ENCODE results near the gene DNAH2.
"Not testable (repeated sequence)": the region's sequence is repeated elsewhere in the genome, so short reads cannot be mapped to it uniquely, and the experiment has no call there.

The DNAH2 gene

GRCh38 chr17:7854851-7855659 is 137.5 kb downstream of the DNAH2 start, which contains the start of gene TMEM88:
TSS of gene TMEM88 (plus strand) at chr17:7855066. CDS start at chr17:7855075, 9 bp downstream.
- no peak for DNase-seq

- no peak for DNase-seq
These were observed 138.1 kb downstream of the DNAH2 start for GRCh38 chr17:7855660-7856010.

DNA sequence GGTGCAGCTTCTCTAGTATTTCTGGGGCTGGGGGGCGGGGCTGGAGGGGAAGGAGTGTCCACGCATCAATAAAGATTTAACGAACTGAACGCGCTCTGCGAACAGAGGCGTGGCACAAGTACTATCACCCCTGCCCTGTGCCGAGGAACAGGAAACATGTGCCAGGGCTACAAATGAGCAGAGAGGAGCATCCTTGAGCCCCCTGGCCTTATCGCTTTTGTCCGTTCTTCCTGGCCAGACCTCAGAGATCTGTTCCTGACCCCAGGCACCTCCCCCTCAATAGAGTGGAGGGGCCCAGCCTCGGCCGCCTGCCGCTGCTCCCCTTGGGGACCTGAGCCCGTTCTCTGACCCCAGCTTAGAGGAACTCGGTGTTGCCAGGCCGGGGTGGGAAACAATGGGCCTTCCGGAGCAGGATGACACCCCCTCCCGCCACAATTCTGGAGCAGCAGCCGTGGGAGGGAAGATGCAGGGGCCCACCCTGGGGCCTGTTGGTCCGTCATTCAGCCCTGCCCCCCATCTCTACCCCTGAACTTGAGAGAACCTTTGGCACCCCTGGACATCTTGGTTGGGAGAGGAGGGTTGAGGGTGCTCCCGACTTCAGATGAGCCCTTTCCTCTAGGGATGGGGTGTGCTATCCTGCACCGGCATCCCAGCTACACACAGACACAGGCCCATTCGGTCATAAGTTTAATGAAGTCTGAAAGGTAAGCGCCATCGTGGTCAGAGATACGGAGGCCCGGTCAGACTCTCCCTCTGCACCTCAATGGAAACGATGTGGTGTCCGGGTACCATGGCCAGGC is 138.7 kb downstream of the DNAH2 start:
- DNase-seq, result no peak

DNA sequence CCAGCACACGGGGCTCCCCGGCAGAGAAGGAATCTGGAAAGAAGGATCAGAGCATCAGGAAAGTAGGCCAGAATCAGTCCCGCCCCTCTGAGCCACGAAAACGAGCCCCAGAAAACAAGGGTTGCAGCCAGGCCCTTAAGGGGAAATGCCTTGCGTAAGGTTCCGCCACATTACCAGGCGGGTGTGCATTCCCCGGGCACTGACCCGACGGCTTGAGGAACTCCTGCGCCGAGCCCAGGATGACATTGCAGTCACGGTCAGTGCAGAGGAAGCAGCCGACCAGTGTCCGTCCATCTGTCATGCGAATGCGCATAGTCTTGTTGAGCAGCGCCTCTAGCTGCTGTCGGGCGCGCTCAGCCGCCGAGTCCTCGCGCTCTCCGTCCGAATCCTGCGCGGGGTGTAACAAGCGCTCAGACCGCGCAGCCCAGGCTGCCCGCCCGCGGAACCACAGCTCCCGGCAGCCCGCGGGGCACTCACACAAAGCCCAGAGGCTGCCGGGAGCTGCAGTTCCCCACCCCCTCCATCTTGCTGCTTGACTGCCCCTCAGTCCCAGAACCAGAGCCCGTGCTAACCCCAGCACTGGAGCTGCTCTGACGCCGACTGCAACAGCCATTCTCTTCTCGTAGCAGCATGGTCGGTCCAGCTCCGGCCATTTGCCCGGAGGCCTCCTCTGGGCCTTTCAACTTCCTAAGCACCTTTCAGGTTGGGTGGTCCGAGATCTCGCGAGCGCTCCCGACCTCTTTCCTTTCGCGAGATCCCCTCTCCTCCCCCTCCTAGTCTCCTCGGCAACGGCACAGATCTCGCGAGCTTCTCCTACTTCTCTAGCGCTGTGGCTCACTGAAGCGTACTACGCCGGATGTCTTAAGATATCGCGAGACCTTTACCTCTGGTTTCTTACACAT is 139.5 kb downstream of the DNAH2 start, which contains the start of gene NAA38:
Gene NAA38, minus strand, starts transcription at position 749 of the 902 bp plus-strand sequence. Its CDS starts 96 bp downstream, at position 653.
- DNase-seq, result peak; percentile 94

GRCh38 chr17:7857713-7858521 is 140.4 kb downstream of the DNAH2 start, which contains the start of gene CYB5D1:
TSS of gene CYB5D1 (plus strand) at chr17:7858003. CDS start at chr17:7858135, 132 bp downstream.
- peak; percentile 86 for DNase-seq

GRCh38 chr17:7858522-7858810 is 140.9 kb downstream of the DNAH2 start:
- no peak for DNase-seq

DNA sequence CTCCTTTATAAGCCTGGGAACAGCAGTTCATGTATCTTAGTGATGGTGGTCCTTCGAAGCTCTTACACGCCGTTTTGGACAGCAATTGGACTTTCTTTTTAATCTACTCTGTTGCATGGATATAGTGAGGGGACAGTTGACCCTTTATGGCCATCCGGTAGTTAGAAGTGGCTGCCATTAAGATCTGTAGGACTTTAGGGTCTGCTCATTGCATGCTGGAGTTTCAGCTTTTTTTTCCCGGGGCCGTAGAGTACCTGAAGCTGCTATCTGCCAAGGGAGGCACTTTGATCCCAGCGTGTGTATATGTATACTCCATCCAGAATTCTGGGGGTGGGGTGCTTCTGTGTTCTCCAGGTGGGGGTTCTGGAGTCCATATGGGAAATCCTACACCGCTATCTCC is 141.5 kb downstream of the DNAH2 start:
- no peak for DNase-seq

- DNase-seq, result peak; percentile 50
These were observed 145.3 kb downstream of the DNAH2 start for GRCh38 chr17:7862692-7863437.

GRCh38 chr17:7864384-7864783 is 146.8 kb downstream of the DNAH2 start:
- not testable (repeated sequence) for DNase-seq

- no peak for DNase-seq
These were observed 147.6 kb downstream of the DNAH2 start for GRCh38 chr17:7864995-7865650.

DNA sequence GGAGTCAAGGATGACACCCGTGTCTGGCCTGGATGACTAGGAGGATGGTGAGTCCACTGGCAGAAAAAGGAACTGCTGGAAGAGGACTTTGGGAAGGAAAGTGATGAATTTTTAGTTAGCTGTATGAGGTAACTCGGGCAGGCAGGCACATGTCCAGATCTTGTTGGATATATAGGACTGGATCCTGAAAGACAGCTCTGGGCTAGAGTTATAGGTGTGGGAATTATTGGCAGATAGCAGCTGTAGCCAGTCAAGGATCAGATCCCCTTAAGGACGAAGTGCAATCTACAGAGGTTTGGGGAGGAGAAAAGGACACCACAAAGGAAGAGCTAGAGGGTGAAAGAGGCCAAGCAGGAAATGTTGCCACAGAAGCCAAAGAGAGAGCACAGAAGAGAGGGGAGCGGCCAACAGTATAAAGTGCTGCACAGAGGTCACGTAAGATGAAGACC is 150.4 kb downstream of the DNAH2 start:
- DNase-seq, result no peak

DNA sequence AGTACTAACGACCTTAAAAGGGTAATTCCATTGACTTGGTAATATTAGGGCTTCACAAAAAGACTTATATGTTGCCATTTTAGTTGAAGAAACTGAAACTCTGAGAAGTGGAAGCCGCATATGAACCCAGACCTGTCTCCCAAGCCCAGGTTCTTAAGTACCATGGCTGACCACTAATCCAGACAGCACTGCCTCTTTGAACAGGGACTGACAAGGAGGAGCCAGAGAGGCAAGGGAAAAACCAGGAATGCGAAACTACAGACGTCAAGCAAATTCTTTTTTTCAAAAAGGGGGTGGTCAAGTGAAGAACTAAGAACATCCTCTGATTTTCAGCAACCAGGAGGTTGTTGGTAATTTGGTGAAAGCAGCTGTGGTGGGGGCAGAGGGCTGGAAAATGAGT is 155.5 kb downstream of the DNAH2 start:
- DNase-seq, result no peak

DNA sequence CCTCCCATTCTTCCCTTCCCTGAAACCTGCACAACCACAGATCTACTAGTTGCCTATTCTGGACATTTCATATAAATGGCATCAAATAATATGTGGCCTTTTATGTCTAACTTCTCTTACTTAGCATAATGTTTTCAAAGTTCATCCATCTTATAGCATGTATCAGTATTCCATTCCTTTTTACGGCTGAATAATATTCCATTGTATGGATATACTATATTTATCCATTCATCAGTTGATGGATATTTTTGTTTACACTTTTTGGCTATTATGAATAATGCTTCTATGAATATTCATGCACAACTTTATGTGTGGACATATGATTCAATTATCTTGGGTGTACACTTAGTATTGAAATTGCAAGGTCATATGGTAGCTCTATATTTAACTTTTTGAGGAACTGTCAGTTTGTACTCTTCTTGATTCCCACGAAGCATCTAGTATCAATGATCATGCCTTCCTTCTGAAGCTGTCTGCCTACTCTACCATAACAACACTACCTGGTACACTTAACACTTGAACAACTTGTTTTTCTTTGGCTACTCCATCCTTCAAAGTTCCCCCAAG is 158.3 kb downstream of the DNAH2 start:
- DNase-seq, result no peak

DNA sequence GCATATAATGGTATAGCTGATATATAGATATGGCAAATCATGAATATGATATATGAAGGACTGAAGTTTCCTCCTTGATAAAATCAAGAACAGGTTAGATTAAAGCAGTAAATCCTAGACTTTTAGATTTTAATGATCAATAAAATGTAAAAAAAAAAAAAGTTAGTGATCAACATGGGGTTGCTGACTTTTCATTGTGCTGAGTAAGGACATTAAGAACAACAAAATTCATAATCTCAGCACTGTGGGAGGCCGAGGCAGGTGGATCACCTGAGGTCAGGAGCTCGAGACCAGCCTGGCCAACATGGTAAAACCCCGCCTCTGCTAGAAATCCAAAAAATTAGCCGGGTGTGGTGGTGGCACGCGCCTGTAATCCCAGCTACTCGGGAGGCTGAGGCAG is 160.7 kb downstream of the DNAH2 start:
- no peak for DNase-seq

DNA sequence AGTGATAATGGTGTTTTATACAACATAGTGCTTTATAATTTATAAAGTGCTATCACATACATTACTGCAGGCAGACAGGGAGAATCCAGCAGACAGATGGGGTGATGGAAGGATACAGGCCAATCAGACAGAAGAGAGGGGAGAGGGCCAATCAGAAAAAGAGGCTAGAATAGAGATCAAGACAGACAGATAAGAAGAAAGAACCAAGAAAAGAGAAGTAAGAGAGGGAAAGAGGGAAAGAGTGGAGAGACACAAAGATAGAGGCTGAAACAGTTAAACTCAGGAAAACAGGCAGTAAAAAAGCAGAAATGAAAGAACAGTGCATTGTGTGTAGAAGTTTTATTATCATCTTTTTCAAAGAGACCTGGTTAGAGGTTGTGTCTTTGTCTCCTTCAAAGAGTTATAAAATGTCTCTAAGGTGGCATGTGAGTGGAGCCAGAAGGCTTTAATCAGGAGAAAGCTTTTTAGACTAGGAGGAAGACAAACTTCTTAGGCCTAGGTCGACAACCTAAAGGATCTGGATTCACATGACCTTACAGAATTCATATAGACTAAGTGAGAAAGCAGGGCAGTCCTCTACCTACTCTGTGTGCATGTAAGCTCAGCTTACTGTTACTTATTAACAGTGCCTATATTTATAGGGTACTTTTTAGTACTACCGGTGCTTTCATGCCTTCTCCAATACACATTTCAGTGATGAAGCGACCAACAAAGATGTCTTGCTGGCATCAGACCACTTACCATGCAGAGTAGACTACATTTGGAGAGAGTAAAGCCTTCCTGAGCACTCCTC is 162.7 kb downstream of the DNAH2 start:
- no peak for DNase-seq

DNA sequence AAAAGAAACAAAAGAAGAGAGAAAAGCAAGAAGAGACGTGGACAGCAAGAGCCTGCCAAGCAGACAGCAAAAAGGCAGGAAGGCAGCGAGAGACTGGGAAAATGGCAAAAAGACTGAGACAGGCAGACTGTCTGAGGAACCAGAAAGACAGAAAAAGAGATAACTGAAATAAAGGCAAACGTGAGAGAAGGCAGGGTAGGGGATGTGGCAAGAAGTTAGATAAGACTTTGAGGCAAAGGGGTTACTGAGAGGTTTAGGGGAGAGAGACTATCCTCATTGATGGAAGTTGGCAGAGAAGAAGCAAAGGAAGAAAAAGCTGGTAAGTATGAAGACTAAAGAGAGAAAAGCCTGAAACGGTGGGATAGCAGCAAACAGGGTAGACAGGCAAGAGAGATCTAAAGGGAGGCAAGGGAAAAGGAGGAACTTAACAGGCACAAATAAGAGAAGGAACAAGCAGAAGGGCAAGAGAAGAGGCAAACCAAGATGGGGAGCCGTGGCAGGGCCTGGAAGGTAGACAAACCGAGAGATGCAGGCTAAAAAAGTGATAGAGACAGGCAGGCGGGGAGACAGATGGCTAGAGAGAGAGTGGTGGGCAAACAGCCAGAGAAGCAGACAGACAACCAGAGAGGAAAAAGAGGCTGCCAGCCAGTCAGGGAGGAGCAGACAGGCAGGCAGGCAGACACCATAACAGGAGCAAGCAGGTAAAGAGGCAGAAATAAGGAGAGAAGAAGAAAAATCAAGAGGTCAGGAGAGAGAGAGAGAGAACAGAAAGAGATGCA is 163.9 kb downstream of the DNAH2 start:
- no peak for DNase-seq

GRCh38 chr17:7882068-7882467 is 164.5 kb downstream of the DNAH2 start:
- DNase-seq, result no peak

DNA sequence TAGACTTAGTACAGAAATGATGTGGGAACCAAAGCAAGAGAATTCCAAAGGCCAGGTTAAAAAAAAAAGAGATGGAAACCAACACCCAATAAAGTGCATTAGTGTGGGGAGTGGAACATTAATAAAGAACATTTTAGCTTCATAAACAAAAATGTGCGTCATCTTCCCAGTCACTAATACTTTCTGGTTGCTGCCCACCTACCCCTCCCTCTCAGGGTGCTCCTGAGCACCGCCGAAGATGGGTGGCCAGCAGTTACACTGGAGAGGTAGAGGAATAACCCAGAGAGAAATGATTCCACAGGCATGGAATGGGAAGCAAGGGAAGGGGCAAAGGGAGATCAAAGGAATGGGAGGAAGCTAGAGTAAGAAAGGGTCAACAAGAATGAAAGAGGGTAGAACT is 165.1 kb downstream of the DNAH2 start:
- DNase-seq, result no peak
